Fibroblast of mammary gland (primary cell): ENCODE measurements around the gene CPEB4.

Experiments
- DNase-seq: peaks from one replicate; pipeline ENCODE4 v3.0.0-alpha.2; 2010; ENCODE audit warnings: low read depth
- H3K4me3 ChIP-seq: 2 replicates; pipeline ENCODE4 v1.5.1; 2011; ENCODE audit warnings: low read depth, mild to moderate bottlenecking, low read length, moderate library complexity; ENCODE audit not compliant: control insufficient read depth
- CTCF ChIP-seq: conservative IDR thresholded peaks from 2 replicates; pipeline ENCODE4 v1.5.1; 2011; ENCODE audit warnings: low read depth, low read length, inconsistent platforms; ENCODE audit not compliant: control insufficient read depth, insufficient read depth

Gene CPEB4

GRCh38 chr5:173868096-173868880 is 19.9 kb upstream of the CPEB4 start:
- DNase-seq = peak; percentile 29
- no peak for TF ChIP-seq CTCF
- no peak overlapping the region for H3K4me3 ChIP-seq

DNA sequence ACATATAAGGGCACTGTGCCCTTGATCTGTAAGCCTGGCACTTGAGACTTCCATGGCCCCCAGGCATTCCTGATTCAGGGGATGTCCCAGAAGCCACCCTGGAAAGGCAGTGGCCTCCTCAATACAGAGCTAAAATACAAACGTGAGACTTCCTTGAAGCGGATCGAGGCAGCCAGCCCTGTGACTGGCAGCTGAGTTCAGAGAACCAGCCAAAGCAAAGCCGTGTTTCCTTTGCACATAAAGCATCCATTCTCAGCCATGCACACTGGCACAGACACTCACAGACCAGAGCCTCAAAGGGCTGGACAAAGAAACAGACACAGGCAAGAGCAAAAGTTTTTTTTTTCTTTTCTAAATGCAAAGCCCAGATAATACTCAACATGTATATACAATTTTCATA is 18.8 kb upstream of the CPEB4 start:
- H3K4me3 ChIP-seq = no peak overlapping the region
- TF ChIP-seq CTCF = no peak
- no peak for DNase-seq

DNA sequence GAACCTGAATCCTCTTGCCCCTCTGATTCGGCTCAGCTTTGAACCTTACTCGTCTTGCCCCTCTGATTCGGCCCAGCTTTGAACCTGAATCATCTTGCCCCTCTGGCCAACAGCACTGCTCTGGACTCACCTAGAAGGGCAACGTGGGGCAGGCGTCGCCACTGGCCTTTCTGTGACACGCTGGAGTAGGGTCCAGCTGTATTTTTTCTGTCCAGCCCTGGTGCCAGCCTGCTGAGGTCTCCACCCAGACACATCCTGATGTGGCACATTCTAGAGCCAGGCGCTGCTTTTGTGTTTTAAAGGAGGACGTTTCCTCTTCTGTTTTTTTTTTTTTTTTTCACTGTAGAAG is 15.2 kb upstream of the CPEB4 start:
- no peak for TF ChIP-seq CTCF

DNA sequence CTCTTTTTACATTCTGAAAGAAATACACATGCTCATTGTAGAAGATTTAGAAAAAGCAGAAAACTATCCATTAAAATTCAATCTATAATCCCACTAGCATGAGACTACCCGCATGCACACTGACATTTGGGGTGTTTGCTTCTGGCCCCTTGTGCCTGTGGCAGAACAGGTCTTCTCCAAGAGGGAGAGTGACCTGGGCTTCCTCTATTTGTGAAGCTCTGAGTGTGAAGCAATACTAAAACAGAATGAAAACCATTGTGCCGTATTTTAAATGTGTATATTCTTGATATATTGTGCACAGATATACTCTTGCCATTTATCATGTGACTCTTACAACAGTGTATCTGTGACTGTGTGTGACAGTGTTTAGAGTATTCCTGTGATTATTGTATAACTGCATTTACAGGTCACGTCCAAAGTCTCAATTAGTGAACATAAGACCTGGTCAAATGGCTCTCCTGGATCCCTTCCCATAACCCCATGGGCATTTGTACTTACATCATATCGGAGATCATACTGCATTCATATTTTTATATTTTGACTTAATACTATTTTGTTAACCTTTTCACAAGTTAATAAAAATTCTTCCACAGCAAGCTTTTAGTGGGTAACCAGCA is 14.7 kb upstream of the CPEB4 start:
- H3K4me3 ChIP-seq = no peak overlapping the region
- no peak for DNase-seq
- no peak for TF ChIP-seq CTCF

More for the DNA sequence above, 15.2 kb upstream of the CPEB4 start:
- H3K4me3 ChIP-seq = no peak overlapping the region
- no peak for DNase-seq

DNA sequence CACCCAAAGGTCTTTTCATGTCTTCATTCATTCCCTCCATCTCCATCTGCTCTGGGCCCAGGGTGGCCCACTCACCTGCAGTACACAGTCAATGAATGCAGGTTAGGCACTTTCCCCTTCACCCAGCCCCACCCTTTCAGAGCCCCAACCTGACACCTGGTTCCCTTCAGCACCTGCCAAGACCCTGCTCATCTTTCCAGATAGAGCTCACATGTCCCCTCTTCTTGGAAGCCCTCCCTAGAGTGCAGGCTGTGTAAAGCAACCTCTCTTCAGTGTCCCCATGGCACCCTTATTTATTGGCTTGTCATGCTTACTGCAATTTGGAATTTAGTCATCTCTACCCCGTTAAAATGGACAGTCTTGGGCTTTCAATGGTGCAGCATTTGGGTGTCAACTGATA is 13.0 kb upstream of the CPEB4 start:
- no peak for TF ChIP-seq CTCF
- H3K4me3 ChIP-seq = no peak overlapping the region
- DNase-seq = no peak

GRCh38 chr5:173878224-173878967 is 9.8 kb upstream of the CPEB4 start:
- TF ChIP-seq CTCF = no peak
- H3K4me3 ChIP-seq = no peak overlapping the region
- DNase-seq = no peak
